WERI-Rb-1 (cell line): ENCODE data around the gene CCL14.
"Not testable (repeated sequence)": the region's sequence is repeated elsewhere in the genome, so short reads cannot be mapped to it uniquely, and the experiment has no call there.

Experiments used
- DNase-seq: peaks from one replicate; pipeline ENCODE4 v3.0.0-alpha.2; 2020
- H3K27ac ChIP-seq: fragments of 250-450 bp; sonication (Bioruptor Pico); 2 replicates; pipeline ENCODE4 v1.5.1; 2020; ENCODE audit warnings: mild to moderate bottlenecking, moderate library complexity
- H3K27me3 ChIP-seq: fragments of 250-450 bp; sonication (Bioruptor Pico); 2 replicates; pipeline ENCODE4 v1.5.1; 2021; ENCODE audit warnings: mild to moderate bottlenecking, low read depth, moderate library complexity; ENCODE audit not compliant: insufficient read depth, severe bottlenecking
- H3K36me3 ChIP-seq: fragments of 250-450 bp; sonication (Bioruptor Pico); 2 replicates; pipeline ENCODE4 v1.5.1; 2020; ENCODE audit warnings: mild to moderate bottlenecking, moderate library complexity
- H3K4me3 ChIP-seq: 2 replicates; pipeline ENCODE4 v1.5.1; 2011; ENCODE audit warnings: low read depth, mild to moderate bottlenecking, control low read depth, low read length
- H3K9me3 ChIP-seq: fragments of 250-450 bp; sonication (Bioruptor Pico); 2 replicates; pipeline ENCODE4 v1.5.1; 2021; ENCODE audit warnings: mild to moderate bottlenecking, moderate library complexity; ENCODE audit not compliant: severe bottlenecking
- CTCF ChIP-seq: IDR thresholded peaks from 2 replicates; pipeline ENCODE4 v1.5.1; 2011; ENCODE audit warnings: low read depth, mild to moderate bottlenecking, control low read depth, inconsistent platforms, low read length

Gene CCL14

GRCh38 chr17:35949401-35949800 is 37.1 kb downstream of the CCL14 start:
- Histone ChIP-seq H3K36me3 (no peaks in the 10 kb centered on the region), H3K27ac (no peak overlapping the region), H3K9me3 (no peaks in the 10 kb centered on the region), H3K4me3 (no peak overlapping the region), H3K27me3 (no peaks in the 10 kb centered on the region)
- no peak for TF ChIP-seq CTCF
- no peak for DNase-seq

- Histone ChIP-seq H3K9me3 (no peaks in the 10 kb centered on the region), H3K27me3 (no peaks in the 10 kb centered on the region), H3K27ac (no peak overlapping the region), H3K4me3 (no peak overlapping the region), H3K36me3 (no peaks in the 10 kb centered on the region)
- DNase-seq: no peak
- no peak for TF ChIP-seq CTCF
Measured at GRCh38 chr17:35948092-35948491, 38.4 kb downstream of the CCL14 start.

- Histone ChIP-seq H3K27me3 (no peaks in the 10 kb centered on the region), H3K4me3 (no peak overlapping the region), H3K36me3 (no peaks in the 10 kb centered on the region), H3K9me3 (no peaks in the 10 kb centered on the region), H3K27ac (no peak overlapping the region)
- peak; percentile 70 for DNase-seq
- peak; percentile 87 for TF ChIP-seq CTCF
Measured at GRCh38 chr17:35947156-35947585, 39.4 kb downstream of the CCL14 start.

- Histone ChIP-seq H3K27ac (no peak overlapping the region), H3K4me3 (no peak overlapping the region), H3K9me3 (no peaks in the 10 kb centered on the region), H3K36me3 (no peaks in the 10 kb centered on the region), H3K27me3 (no peaks in the 10 kb centered on the region)
- DNase-seq: no peak
- no peak for TF ChIP-seq CTCF
Measured at GRCh38 chr17:35944151-35944550, 42.4 kb downstream of the CCL14 start.

GRCh38 chr17:35943537-35943936 is 43.0 kb downstream of the CCL14 start, which contains the start of gene LYZL6:
Gene LYZL6 (minus strand): TSS chr17:35943713. CDS start chr17:35939356, 4,357 bp downstream.
- no peak within 1 kb of the TSS for H3K27ac ChIP-seq
- no peak for TF ChIP-seq CTCF
- no peak within 1 kb of the TSS for H3K4me3 ChIP-seq
- H3K36me3 ChIP-seq: no peaks in the 10 kb centered on the region
- no peak for DNase-seq
- H3K27me3 ChIP-seq: no peaks in the 10 kb centered on the region
- H3K9me3 ChIP-seq: no peaks in the 10 kb centered on the region

GRCh38 chr17:35942588-35943186 is 43.8 kb downstream of the CCL14 start:
- no peak overlapping the region for H3K4me3 ChIP-seq
- H3K27ac ChIP-seq: no peak overlapping the region
- no peak for TF ChIP-seq CTCF
- DNase-seq: no peak
- no peaks in the 10 kb centered on the region for H3K27me3 ChIP-seq
- no peaks in the 10 kb centered on the region for H3K9me3 ChIP-seq
- H3K36me3 ChIP-seq: no peaks in the 10 kb centered on the region

- not testable (repeated sequence) for H3K36me3 ChIP-seq, H3K27ac ChIP-seq, H3K9me3 ChIP-seq, DNase-seq, H3K27me3 ChIP-seq, H3K4me3 ChIP-seq
Measured at GRCh38 chr17:35938492-35938891, 48.0 kb downstream of the CCL14 start.
